ENCODE measurements around the gene SSTR4. TPM values are rescaled to one million over a fixed set of nuclear protein-coding genes. Genes with fewer than 3 reads are reported as not detected.

SSTR4 gene
- total RNA-seq, 1 donor from 2014 or later: not detected

DNA sequence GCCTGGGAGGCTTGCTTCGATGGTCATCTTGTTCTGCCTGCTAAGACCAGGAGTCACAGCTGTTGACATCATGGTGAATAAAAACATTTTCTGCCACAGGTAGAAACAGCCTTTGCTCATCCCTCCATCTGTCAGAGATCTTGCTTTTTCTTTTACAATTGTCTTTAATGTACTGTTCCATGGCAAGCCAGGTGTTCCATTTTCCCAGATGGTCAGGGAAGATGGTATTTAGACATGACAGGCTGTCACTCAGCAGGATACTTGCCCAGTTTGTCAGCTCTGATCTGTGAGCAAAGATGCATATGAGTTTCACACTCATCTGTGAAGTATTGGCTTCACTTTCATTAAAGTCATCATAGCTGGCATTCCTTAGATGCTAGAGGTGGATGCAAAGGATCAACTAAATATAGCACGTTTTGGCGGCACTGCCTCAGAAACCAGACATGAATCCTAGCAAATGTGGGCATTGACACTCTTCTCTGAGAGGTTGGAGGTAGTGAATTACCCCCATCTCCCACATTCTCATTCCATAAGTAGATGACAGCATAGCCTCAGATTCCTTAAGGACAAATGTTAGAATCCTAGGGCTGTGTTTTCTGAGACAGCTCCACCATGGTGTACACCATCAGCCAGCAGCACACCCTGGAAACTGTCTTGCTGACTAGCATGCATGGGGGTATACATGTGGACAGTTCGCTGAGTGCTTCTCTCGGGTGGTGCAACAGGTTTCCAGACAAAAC lies 4.2 kb downstream of the SSTR4 start:
- H3K4me3 ChIP-seq (ENCODE audit: low read depth, low read length): no peak overlapping the region
- peaks cover 11% of the 10 kb centered on the region for H3K27me3 ChIP-seq (ENCODE audit: control insufficient read depth, insufficient read depth, low read length)
- TF ChIP-seq, protein P1, sequence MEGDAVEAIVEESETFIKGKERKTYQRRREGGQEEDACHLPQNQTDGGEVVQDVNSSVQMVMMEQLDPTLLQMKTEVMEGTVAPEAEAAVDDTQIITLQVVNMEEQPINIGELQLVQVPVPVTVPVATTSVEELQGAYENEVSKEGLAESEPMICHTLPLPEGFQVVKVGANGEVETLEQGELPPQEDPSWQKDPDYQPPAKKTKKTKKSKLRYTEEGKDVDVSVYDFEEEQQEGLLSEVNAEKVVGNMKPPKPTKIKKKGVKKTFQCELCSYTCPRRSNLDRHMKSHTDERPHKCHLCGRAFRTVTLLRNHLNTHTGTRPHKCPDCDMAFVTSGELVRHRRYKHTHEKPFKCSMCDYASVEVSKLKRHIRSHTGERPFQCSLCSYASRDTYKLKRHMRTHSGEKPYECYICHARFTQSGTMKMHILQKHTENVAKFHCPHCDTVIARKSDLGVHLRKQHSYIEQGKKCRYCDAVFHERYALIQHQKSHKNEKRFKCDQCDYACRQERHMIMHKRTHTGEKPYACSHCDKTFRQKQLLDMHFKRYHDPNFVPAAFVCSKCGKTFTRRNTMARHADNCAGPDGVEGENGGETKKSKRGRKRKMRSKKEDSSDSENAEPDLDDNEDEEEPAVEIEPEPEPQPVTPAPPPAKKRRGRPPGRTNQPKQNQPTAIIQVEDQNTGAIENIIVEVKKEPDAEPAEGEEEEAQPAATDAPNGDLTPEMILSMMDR (IDR thresholded peaks at IDR 0.05; ENCODE audit: insufficient read depth, low read length, severe bottlenecking): no peak
- H3K36me3 ChIP-seq (ENCODE audit: control insufficient read depth, insufficient read depth, low read length): no peaks in the 10 kb centered on the region
- no peak for FAIRE-seq
- DNase-seq (ENCODE audit: low read depth): no peak

GRCh38 chr20:23039885-23040508 lies 4.9 kb downstream of the SSTR4 start:
- DNase-seq (ENCODE audit: low read depth) (peak; percentile 59), FAIRE-seq (peak; percentile 89)
- TF ChIP-seq, protein P1 (IDR thresholded peaks at IDR 0.05; ENCODE audit: insufficient read depth, low read length, severe bottlenecking): no peak
- H3K4me3 ChIP-seq (ENCODE audit: low read depth, low read length): no peak overlapping the region
- H3K36me3 ChIP-seq (ENCODE audit: control insufficient read depth, insufficient read depth, low read length): no peaks in the 10 kb centered on the region
- peaks cover 11% of the 10 kb centered on the region for H3K27me3 ChIP-seq (ENCODE audit: control insufficient read depth, insufficient read depth, low read length)

- Histone ChIP-seq H3K4me3 (ENCODE audit: low read depth, low read length) (no peak overlapping the region), H3K27me3 (ENCODE audit: control insufficient read depth, insufficient read depth, low read length) (peaks cover 5% of the 10 kb centered on the region), H3K36me3 (ENCODE audit: control insufficient read depth, insufficient read depth, low read length) (peaks cover under 1% of the 10 kb centered on the region)
- TF ChIP-seq, protein P1 (IDR thresholded peaks at IDR 0.05; ENCODE audit: insufficient read depth, low read length, severe bottlenecking): no peak
- no peak for DNase-seq (ENCODE audit: low read depth)
- no peak for FAIRE-seq
Observed at GRCh38 chr20:23042270-23042669, 7.2 kb downstream of the SSTR4 start.

DNA sequence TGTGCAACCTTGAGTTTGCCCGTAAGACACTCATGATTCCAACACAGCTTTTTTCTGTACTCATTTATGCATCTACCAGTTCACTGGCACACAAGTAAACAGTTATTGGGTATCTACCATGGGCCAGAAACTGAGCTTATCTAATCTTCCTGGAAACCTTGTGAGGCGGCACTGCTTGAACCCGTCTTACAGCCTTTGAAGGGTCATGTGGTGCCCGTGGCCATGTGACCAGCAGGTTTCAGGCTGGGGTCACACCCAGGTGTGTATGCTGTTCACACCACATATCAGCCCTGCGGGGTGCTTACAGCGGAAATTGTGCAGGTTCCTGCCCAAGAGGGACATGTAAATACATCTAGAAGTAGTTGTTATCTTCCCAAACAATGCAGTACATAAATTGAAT lies 8.3 kb downstream of the SSTR4 start:
- H3K36me3 ChIP-seq (ENCODE audit: control insufficient read depth, insufficient read depth, low read length): peaks cover 9% of the 10 kb centered on the region
- TF ChIP-seq, protein P1 (IDR thresholded peaks at IDR 0.05; ENCODE audit: insufficient read depth, low read length, severe bottlenecking): no peak
- H3K27me3 ChIP-seq (ENCODE audit: control insufficient read depth, insufficient read depth, low read length): peaks cover 3% of the 10 kb centered on the region
- no peak for DNase-seq (ENCODE audit: low read depth)
- no peak for FAIRE-seq
- no peak overlapping the region for H3K4me3 ChIP-seq (ENCODE audit: low read depth, low read length)

- TF ChIP-seq, protein P1 (IDR thresholded peaks at IDR 0.05; ENCODE audit: insufficient read depth, low read length, severe bottlenecking): no peak
- H3K27me3 ChIP-seq (ENCODE audit: control insufficient read depth, insufficient read depth, low read length): no peaks in the 10 kb centered on the region
- FAIRE-seq: peak; percentile 7
Observed at GRCh38 chr20:23046431-23046830, 11.3 kb downstream of the SSTR4 start.

More at GRCh38 chr20:23046431-23046830, 11.3 kb downstream of the SSTR4 start:
- peaks cover 9% of the 10 kb centered on the region for H3K36me3 ChIP-seq (ENCODE audit: control insufficient read depth, insufficient read depth, low read length)
- peak overlapping the region; percentile 63 for H3K4me3 ChIP-seq (ENCODE audit: low read depth, low read length)
- DNase-seq (ENCODE audit: low read depth): no peak
